Measurements from ENCODE around the gene GET3.

Gene GET3

DNA sequence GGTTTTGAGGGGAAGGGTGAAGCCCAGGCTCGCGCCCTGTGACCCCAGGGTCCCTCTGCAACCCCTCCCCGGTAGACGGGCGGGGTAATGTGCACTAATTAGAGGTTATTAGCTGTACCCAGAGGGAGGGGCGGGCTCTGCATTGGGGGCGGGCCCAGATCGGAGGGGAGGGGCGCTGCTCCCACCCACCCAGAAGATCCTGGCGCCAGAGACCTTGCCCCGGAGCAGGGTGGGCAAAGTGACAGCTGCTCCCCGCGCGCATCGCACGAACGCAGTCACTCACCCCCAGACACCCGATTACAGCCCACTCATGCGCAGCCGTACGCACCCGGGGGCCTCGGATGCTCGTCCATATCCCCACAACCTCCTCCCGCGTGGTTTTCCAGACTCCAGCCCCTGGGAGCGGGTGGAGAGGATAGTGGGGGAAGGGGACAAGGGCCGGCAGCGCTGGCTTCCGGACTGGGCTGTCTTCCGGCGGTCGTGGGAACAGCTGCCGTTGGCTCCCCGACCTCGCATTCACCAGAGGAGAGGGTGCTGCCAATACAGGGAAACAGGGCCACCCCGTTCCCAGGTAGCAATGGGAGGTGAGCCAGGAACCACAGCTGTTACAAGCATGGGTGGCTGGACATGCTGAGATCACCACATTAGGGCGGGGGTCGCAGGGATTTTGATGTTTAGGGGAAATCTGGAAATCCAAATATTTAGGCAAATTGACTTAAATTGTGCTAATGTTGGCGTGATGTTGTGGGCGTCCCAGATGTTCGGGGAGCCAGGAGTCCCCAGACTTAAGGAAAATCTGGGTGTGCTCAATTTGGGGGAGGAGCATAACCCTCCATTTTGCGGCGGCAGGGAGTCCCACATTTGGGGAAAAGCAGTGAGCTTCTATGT is 41.0 kb downstream of the GET3 start:
- in situ Hi-C loops (cut with MboI; ENCODE audit: low sequenced_read_pairs), result no loop called here

DNA sequence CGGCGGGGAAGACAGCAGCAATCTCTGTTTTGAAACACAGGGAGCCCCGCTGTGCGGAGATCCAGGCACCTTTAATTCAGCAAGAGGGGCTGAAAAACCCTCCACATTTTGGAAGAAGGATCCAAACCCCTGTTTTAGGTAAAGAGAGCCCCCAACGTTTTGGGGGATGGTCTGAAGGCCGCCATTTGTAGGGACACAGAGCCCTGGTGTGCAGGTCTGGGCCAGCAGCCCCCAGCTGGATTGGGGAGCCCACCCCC is 41.5 kb downstream of the GET3 start:
- in situ Hi-C loops (cut with MboI; ENCODE audit: low sequenced_read_pairs), result no loop called here

DNA sequence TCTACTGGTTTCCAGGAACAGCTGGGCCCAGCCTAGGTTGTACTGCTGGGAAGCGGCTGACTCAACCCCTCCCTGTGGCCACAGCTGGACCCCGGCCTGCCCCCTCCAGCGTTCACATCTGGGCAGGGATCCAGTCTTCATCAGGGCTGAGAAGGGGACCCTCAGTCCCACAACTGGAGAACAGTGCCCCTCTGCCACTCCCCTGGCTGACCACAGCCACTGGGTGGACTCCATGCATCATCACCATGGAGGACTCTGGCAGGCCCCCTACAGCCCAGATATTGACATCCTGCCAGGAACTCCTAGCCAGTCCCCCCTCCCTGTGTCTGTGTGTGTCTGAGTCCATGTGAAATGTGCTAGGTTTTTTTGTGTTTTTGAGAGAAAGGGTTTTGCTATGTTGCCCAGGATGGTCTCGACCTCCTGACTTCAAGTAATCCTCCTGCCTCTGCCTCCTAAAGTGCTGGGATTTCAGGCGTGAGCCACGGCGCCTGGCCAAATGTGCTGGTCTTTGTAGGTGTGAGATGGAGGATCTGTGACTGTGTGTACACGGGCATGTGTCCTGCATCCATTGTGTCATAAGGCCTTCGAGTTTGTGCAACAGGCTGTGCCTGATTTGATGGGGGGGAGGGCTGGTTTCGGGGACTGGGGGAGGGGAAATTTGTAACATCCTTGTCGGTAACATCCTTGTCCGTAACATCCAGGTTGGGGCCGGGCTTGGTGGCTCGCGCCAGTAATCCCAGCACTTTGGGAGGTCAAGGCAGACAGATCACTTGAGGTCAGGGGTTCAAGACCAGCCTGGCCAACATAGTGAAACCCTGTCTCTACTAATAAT is 42.1 kb downstream of the GET3 start:
- in situ Hi-C loops (cut with MboI; ENCODE audit: low sequenced_read_pairs), result no loop called here

DNA sequence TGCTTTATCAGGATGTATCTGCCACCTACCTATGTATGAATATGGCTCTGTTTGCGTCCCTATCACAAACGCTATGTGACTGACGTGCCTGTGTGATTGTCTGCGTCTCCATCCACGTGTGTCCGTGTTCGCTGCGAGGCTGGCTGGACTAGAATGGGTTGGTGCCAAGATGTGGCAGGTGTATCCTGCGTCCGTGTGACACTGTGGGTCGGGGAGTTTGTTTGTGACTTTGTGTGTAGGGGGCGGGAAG is 44.8 kb downstream of the GET3 start:
- in situ Hi-C loops (cut with MboI; ENCODE audit: low sequenced_read_pairs), result no loop called here

DNA sequence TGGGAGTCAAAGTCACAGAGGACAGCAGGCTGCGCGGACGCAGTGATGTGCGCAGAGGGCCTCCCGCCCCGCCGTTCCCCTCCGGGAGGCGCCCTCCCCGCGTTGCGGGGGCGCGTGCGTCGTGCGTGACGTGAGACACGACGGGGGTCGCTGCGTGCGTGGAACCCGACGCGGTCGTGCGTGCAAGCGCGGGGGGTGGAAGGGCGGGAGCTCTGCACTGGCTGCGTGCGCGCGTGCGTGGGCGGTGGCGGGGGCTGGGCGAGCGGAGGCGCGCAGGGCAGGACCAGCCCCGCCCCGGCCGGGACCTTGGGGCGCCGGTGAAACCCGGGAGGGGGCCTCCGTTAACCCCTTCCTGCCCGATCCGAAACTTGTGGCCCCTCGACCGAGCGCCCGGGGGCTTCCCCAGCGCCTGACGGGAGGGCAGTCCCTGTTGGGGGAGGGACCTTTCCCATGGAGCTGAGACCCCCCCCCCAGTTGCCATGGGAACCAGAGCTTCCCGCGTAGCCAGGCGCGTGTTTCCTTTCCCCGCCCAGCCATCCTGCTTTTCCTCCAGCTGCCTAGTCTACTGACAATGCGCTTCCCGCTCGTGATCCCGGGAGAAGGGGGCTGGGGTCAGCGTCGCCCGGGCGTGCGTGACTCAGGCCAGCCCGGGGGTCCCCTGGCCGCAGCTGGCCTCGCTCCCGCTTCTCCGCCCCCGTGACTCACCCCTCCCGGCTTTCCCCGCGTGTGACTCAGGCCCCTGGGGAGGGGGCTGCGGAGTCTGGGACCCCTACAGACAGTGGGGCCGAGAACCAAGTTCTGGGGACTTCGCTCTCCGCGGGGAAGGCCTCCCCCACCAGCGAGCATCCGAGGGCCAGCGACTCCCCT is 45.4 kb downstream of the GET3 start:
- in situ Hi-C loops (cut with MboI; ENCODE audit: low sequenced_read_pairs), result no loop called here

DNA sequence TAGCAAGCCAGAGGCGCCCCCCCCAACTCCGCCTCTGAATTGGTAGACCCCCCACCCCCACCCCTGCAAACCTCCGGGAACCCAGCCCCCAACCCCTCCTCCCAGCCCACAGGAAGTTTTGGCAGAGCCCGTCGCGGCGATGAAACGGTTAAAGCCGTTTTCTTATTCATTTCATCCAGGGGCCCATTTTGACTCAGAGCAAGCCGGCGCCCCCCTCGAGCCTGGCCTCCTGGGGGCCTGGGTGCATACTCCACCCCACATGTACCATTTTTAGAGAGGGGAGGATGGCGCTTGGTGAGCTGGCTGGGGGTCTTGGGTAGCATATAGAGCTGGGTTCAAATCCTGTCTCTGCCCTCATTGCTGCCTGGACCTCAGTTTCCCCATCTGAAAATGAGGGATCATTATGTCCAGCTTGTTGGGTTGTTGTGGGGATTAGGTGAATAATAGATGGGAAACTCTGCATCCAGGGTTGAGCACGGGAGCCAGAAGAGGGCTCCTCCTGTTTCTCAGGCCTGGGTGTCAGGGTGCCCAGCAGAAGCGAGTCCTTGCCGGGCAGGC is 46.1 kb downstream of the GET3 start:
- in situ Hi-C loops (cut with MboI; ENCODE audit: low sequenced_read_pairs), result no loop called here

DNA sequence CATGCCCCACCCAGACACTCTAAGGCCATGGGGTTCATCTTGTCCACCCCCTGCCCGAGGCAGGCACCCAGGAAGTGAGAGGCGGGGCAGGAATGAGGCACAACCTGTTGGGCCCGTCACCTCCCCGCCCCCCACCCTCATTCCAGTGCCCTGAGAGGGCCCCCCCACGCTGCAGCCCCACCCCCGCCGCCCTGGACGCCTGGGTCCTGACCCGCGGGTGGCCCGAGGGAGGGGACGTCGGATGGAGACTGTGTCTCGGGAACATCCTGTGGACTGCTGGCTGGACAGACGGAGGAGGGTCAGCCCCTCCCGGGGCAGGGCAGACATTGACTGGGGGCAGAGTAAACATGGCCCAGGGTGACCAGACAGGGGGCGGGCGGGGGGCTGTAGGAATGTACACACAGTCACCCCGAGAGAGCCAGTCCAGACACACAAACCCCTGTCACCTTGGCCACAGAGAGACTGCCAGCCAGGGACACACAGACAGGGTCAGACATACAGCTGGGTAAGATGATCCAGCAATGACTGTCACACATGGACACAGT is 46.6 kb downstream of the GET3 start:
- in situ Hi-C loops (cut with MboI; ENCODE audit: low sequenced_read_pairs), result no loop called here

DNA sequence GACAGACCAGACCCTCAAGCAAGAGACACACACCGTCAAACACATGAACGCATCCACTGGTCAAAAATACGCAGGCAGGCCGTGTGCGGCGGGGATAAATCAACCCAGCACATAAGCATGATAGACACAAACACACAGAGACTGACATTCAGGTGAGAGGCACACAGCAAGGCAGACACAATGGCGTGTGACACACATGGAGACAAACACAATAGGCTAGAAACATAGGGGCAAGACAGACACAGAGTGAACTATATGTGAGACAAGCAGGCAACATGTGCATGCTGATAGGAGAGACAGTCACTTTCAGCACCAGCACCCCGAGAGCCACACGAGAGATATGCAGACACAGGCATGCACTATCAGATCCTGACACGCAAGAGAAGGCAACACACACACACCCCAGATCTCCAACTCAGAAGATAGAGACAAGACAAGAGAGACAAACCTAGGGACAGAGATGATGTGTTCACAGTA is 47.1 kb downstream of the GET3 start:
- in situ Hi-C loops (cut with MboI; ENCODE audit: low sequenced_read_pairs), result no loop called here

DNA sequence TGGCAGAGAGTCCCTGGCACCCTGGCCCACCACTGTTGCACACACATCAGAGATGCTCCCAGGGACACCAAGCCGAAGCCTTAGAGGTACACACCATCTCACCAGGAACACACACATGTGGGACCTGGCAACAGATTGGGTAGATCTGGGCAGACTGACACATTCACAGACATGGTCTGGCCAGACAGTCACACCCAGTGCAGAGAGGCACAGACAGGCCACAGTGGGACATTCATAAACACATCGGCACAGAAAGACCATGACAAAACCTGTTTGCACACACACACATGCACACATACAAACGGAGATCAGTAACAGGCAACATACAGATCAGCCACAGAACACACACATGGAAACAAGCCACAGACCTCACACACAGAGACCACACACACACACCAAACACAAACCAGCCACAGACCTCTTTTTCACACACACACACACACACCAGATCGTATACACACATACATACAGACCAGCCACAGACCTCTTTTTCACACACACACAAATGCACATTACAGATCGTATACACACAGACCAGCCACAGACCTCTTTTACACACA is 47.7 kb downstream of the GET3 start:
- in situ Hi-C loops (cut with MboI; ENCODE audit: low sequenced_read_pairs), result no loop called here

DNA sequence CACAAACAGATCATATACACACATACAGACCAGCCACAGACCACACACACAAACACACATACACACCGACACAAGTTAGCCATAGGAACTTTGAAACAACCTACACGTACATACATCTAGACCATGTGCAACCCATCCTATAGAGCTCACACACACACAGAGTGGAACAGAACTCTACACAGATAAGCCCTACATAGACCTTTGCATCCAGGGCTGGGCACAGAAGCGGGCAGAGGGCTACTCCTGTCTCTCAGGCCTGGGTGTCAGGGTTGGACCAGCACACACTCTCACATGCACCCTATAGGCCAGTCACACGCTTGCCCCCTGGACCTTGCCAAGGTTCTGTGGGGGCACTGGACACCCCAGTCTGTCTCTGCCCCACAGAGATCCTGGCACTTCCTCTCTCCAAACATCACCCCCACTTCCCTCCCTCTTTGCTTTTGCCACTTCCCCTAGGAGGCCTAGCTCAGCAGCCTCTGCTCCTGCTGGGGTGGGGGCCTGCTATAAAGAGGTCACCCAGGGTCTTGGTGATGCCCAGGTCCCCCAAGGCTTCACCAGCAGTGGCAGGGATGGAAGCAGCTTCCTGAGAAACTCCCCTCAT is 48.2 kb downstream of the GET3 start:
- in situ Hi-C loops (cut with MboI; ENCODE audit: low sequenced_read_pairs), result no loop called here

DNA sequence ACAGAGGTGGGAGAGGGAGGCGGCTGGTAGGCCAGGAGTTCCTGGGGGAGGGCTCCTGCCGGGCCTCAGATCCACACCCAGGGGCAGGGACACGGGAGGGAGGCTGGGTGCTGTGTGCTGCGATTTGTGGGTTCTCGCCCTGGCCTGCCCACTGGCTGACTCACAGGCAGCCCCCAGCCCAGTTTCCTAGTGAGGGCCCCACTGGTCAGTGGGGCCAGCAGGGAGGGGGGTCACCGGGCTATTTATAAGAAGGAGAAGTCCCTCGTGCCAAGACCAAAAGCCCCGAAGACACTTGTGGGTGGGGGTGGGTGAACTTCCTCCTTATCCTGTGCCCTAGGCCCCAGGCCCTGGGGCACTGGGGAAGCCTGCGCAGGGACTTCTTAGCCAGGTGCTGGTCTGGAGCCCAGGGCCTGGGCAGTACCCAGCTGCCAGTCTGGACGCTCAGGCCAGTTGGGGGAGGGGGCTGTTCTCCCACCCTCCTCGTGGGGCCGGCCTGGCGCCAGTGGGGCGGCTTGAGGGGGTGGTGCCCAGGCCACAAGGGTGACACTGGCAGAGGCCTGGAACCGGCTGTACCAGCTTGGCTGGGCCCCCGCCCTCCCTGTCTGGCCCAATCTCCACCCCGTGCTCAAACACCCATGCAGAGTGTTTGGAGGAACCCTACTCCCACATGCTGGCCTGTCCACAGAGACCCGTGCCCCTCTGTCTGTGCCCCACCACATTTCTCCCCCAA is 49.0 kb downstream of the GET3 start:
- in situ Hi-C loops (cut with MboI; ENCODE audit: low sequenced_read_pairs), result no loop called here

DNA sequence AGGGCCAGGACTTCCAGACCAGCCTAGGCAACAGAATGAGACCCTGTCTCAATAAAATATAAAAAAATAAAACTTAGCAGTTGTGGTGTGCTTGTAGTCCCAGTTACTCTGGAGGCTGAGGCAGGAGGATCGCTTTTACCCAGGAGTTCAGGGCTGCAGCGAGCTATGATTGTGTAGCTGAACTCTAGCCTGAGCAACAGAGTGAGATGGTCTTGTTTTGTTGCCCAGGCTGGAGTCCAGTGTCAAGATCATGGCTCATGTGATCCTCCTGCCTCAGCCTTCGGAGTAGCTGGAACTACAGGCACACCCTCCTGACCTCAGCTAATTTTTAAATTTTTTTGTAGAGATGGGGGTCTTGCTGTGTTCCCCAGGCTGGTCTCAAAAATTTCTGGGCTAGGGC is 49.7 kb downstream of the GET3 start:
- in situ Hi-C loops (cut with MboI; ENCODE audit: low sequenced_read_pairs), result no loop called here

DNA sequence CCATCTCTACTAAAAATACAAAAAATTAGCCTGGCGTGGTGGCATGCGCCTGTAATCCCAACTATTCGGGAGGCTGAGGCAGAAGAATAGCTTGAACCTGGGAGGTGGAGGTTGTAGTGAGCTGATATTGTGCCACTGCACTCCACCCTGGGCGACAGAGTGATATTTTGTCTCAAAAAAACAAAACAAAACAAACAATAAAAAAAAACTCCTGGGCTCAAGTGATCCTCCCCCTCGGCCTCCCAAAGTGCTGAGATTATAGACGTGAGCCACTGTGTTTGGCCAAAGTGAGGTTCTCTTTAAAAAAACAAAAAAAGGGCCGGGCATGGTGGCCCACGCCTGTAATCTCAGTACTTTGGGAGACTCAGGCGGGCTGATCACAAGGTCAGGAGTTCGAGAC is 50.2 kb downstream of the GET3 start:
- in situ Hi-C loops (cut with MboI; ENCODE audit: low sequenced_read_pairs), result no loop called here

DNA sequence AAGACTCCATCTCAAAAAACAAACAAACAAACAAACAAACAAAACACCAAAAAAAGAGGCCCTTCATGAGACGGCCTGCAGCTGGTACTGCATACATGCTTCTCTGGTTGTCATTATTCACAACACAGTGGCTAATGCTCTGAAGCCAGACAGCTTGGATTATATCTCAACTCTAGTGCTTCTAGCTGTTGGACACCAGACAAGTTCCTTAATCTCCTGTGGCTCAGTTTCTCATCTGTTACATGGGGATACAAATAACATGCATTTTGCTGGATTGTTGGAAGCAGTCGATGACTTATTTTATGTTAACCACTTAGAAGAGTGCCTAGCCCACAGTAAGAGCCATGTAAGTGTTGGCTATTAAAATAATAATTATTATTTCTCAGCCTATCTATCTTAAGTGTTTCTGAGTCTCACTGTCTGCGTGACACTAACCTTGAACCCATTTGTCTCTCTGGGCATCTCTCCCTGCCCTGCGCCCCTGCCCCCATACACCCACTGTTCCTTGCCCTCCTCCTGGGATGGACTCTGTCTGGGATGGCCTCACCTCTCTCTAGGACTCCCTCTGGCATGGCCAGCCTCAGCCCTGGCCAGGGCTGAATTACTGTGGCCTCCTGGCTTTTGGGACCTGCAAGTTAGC is 50.9 kb downstream of the GET3 start:
- in situ Hi-C loops (cut with MboI; ENCODE audit: low sequenced_read_pairs), result no loop called here

DNA sequence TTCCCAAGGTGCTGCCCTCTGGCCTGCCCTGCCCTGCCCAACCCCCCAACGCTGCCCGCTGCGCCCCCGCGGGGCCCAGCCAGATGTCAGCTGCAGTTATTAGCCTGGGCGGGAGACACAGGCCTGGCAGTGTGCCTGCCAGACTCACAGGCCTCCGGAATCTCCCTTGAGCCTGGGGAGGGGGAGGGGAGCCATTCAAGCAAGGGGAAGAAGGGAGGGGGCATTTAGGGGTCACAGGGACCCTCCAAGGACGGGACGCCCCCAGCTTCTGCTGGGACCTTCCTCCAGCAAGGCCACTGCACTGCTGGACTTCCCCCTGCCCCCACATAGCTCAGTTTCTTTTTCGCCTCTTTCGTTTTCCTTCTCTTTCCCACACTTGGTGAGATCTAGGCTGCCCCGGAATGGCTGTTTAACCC is 51.4 kb downstream of the GET3 start:
- in situ Hi-C loops (cut with MboI; ENCODE audit: low sequenced_read_pairs), result no loop called here

DNA sequence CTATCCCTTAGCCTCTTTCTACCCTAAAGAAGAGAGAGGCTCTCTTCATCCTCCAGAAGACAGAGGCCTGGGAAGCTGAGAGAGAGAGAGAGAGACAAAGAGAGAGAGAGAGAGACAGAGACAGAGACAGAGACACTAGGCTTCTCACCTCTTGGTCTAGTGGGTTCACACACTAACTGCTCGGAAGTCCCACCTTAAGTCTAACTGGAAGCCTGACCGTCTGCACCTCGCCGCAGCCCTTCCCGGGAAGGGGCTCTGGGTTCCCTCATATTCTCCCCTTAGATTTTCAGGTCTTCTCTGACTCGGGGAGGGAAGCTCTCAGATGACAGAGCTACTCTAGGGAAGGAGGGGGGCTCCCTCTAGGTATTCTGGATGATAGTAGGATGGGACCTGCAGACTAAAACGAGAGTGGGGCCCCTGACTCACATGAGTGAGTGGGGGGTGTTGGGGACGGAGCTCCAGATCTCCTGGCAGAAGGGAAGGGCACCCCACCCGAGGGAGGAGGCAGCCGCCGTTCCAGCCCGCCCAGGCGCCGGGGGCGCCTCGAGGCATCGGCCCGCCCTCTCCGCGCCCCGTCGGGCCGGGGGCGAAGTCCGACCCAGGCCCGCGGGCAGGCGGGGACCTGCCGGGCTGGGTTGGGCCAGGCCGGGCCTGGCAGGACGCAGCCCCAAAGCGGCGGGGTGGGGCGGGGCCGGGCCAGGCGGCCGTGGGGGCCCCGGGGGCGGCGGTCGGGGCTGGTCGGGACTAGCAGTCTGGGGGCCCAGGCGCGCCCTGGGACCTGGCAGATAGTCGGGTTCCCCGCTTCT is 52.0 kb downstream of the GET3 start:
- in situ Hi-C loops (cut with MboI; ENCODE audit: low sequenced_read_pairs), result no loop called here

DNA sequence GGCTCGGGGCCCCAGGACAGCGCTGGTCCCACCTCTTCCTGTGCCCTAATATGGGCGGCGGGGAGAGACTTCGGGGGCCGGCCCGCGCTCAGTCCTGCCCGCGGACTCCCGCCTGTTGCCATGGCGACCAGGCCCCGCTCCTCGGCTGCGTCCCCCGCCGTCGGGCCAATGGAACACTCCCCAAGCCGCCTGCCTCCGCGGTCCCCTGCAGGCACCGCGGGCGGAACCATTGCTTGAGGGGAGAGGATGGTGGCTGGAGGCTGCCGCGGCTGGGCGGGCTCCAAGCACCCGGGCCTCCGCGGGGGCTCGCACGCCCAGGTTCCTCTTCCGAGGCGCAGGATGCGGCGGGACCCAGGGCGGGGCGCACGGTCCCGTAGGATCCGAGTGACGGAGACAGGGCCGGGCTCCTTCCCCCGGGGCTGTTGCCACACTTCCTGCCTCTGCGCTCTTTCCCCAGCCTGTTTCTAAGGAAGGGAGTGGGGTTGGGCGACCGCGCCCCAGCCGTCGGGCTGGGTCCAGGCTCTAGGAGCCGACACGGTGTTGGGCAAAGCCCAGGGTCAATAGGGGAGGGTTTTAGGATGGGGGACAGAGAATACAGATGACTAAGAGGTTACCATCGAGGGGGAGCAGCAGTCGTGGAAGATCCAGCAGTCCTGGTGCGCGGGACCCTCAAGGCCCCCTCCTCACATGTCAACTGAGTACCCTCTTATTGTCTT is 52.8 kb downstream of the GET3 start:
- in situ Hi-C loops (cut with MboI; ENCODE audit: low sequenced_read_pairs), result no loop called here
